ENCODE data around the gene CPE.

Gene CPE

GRCh38 chr4:165394275-165394674 is 15.5 kb downstream of the CPE start:
- H3K9me3 ChIP-seq (replicated peaks; ENCODE audit: insufficient read depth, low read length) = no peaks in the 10 kb centered on the region
- H3K36me3 ChIP-seq (replicated peaks; ENCODE audit: insufficient read depth, low read length) = no peaks in the 10 kb centered on the region
- no peak overlapping the region for H2AFZ ChIP-seq (ENCODE audit: low read length)
- no peak overlapping the region for H3K9ac ChIP-seq (ENCODE audit: low read length)
- H3K9me2 ChIP-seq (replicated peaks; ENCODE audit: insufficient read depth, low read length) = no peaks in the 10 kb centered on the region
- no peak for DNase-seq
- no peaks in the 10 kb centered on the region for H3K27me3 ChIP-seq (replicated peaks; ENCODE audit: insufficient read depth, low read length)
- no peaks in the 10 kb centered on the region for H3K79me2 ChIP-seq (ENCODE audit: low read length)
- no peaks in the 10 kb centered on the region for H3K4me1 ChIP-seq (ENCODE audit: low read length)
- no peak overlapping the region for H3K27ac ChIP-seq (ENCODE audit: low read length)
- no peak overlapping the region for H3K4me2 ChIP-seq (ENCODE audit: low read depth, low read length)
- TF ChIP-seq EZH2 (optimal IDR thresholded peaks at IDR 0.05; ENCODE audit: low read depth, low read length) (no peak), EZH2phosphoT487 (IDR thresholded peaks at IDR 0.05; ENCODE audit: low read length) (no peak), CTCF (IDR thresholded peaks at IDR 0.05; ENCODE audit: low read length) (no peak)
- no peaks in the 10 kb centered on the region for H3F3A ChIP-seq (ENCODE audit: insufficient read depth, low read length)
- no peak overlapping the region for H3K4me3 ChIP-seq (ENCODE audit: low read length)
- H4K20me1 ChIP-seq (ENCODE audit: insufficient read depth, low read length) = no peaks in the 10 kb centered on the region

DNA sequence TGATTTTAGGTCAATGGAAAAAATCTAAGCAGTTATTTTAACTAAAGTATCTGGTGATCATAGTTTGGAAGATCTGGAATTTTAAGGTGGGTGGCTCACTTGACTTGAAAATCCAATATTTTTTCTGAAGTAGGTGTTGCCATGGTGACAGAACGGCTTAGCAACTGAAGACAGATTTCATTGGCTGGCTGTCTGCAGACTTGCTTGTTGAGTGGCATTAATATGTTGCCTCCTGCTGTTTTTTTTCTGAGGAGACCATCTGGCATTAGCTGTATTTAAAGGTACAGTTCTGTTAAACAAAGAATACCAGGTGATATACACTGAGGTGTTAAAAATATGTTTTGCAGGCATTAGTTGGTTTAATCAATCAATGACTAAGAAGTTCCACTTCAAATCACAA is 19.8 kb downstream of the CPE start:
- no peak for DNase-seq
- no peak overlapping the region for H3K9ac ChIP-seq (ENCODE audit: low read length)
- no peak overlapping the region for H3K4me3 ChIP-seq (ENCODE audit: low read length)
- H3K4me2 ChIP-seq (ENCODE audit: low read depth, low read length) = no peak overlapping the region
- no peaks in the 10 kb centered on the region for H3K9me3 ChIP-seq (replicated peaks; ENCODE audit: insufficient read depth, low read length)
- H3K27ac ChIP-seq (ENCODE audit: low read length) = no peak overlapping the region
- no peaks in the 10 kb centered on the region for H3K27me3 ChIP-seq (replicated peaks; ENCODE audit: insufficient read depth, low read length)
- no peaks in the 10 kb centered on the region for H3K36me3 ChIP-seq (replicated peaks; ENCODE audit: insufficient read depth, low read length)
- no peaks in the 10 kb centered on the region for H3F3A ChIP-seq (ENCODE audit: insufficient read depth, low read length)
- no peak overlapping the region for H2AFZ ChIP-seq (ENCODE audit: low read length)
- H4K20me1 ChIP-seq (ENCODE audit: insufficient read depth, low read length) = no peaks in the 10 kb centered on the region
- H3K4me1 ChIP-seq (ENCODE audit: low read length) = no peaks in the 10 kb centered on the region
- H3K9me2 ChIP-seq (replicated peaks; ENCODE audit: insufficient read depth, low read length) = no peaks in the 10 kb centered on the region
- TF ChIP-seq CTCF (IDR thresholded peaks at IDR 0.05; ENCODE audit: low read length) (no peak), EZH2phosphoT487 (IDR thresholded peaks at IDR 0.05; ENCODE audit: low read length) (no peak), EZH2 (optimal IDR thresholded peaks at IDR 0.05; ENCODE audit: low read depth, low read length) (no peak)
- no peaks in the 10 kb centered on the region for H3K79me2 ChIP-seq (ENCODE audit: low read length)

- H3K79me2 ChIP-seq (ENCODE audit: low read length) = no peaks in the 10 kb centered on the region
These were observed 23.6 kb downstream of the CPE start for GRCh38 chr4:165402375-165402774.

More at GRCh38 chr4:165402375-165402774, 23.6 kb downstream of the CPE start:
- Histone ChIP-seq H3K4me3 (ENCODE audit: low read length) (no peak overlapping the region), H3K36me3 (replicated peaks; ENCODE audit: insufficient read depth, low read length) (no peaks in the 10 kb centered on the region), H3K9ac (ENCODE audit: low read length) (no peak overlapping the region), H3K9me3 (replicated peaks; ENCODE audit: insufficient read depth, low read length) (no peaks in the 10 kb centered on the region), H3F3A (ENCODE audit: insufficient read depth, low read length) (no peaks in the 10 kb centered on the region), H2AFZ (ENCODE audit: low read length) (no peak overlapping the region), H3K27me3 (replicated peaks; ENCODE audit: insufficient read depth, low read length) (no peaks in the 10 kb centered on the region), H3K27ac (ENCODE audit: low read length) (no peak overlapping the region), H3K4me2 (ENCODE audit: low read depth, low read length) (no peak overlapping the region), H3K9me2 (replicated peaks; ENCODE audit: insufficient read depth, low read length) (no peaks in the 10 kb centered on the region), H4K20me1 (ENCODE audit: insufficient read depth, low read length) (no peaks in the 10 kb centered on the region), H3K4me1 (ENCODE audit: low read length) (no peaks in the 10 kb centered on the region)
- DNase-seq = no peak
- no peak for TF ChIP-seq EZH2 (optimal IDR thresholded peaks at IDR 0.05; ENCODE audit: low read depth, low read length)
- no peak for TF ChIP-seq EZH2phosphoT487 (IDR thresholded peaks at IDR 0.05; ENCODE audit: low read length)
- no peak for TF ChIP-seq CTCF (IDR thresholded peaks at IDR 0.05; ENCODE audit: low read length)
